Kidney epithelial cell (primary cell): Measurements from ENCODE around the gene FREM1. TPM values are rescaled to one million over a fixed set of nuclear protein-coding genes. Genes with fewer than 3 reads are reported as not detected.

Source experiments
- DNase-seq: peaks from one replicate; pipeline ENCODE4 v3.0.0-alpha.2; 2010; ENCODE audit warnings: low read depth
- H3K27me3 ChIP-seq: 2 replicates; pipeline ENCODE4 v1.6.0; 2011; ENCODE audit warnings: low read length; ENCODE audit not compliant: control insufficient read depth, insufficient read depth
- H3K36me3 ChIP-seq: 2 replicates; pipeline ENCODE4 v1.5.1; 2011; ENCODE audit warnings: low read length; ENCODE audit not compliant: control insufficient read depth, insufficient read depth
- H3K4me3 ChIP-seq: 2 replicates; pipeline ENCODE4 v1.5.1; 2011; ENCODE audit warnings: low read depth, mild to moderate bottlenecking, control low read depth, low read length
- CTCF ChIP-seq: IDR thresholded peaks from 2 replicates; pipeline ENCODE4 v1.5.1; 2011; ENCODE audit warnings: mild to moderate bottlenecking, moderate library complexity, low read length, control low read depth, inconsistent platforms; ENCODE audit not compliant: insufficient read depth, poor library complexity, severe bottlenecking
- total RNA-seq: library from RNA; depleted of rRNA; stranded (reverse); fragments of >200 nt; gene quantifications from 2 replicates; pipeline ENCODE4 v1.2.3, GENCODE V29; 2015

FREM1 gene
- total RNA-seq, 1 donor from 2014 or later: 1.0 TPM

- Histone ChIP-seq H3K27me3 (no peaks in the 10 kb centered on the region), H3K4me3 (no peak overlapping the region), H3K36me3 (no peaks in the 10 kb centered on the region)
- DNase-seq: no peak
- no peak for TF ChIP-seq CTCF
Measured at GRCh38 chr9:14824481-14824880, 85.7 kb downstream of the FREM1 start.

- Histone ChIP-seq H3K27me3 (no peaks in the 10 kb centered on the region), H3K36me3 (no peaks in the 10 kb centered on the region), H3K4me3 (no peak overlapping the region)
- DNase-seq: no peak
- TF ChIP-seq CTCF: no peak
Measured at GRCh38 chr9:14823800-14824199, 86.4 kb downstream of the FREM1 start.

GRCh38 chr9:14822666-14823065 lies 87.6 kb downstream of the FREM1 start:
- TF ChIP-seq CTCF: no peak
- Histone ChIP-seq H3K27me3 (no peaks in the 10 kb centered on the region), H3K36me3 (no peaks in the 10 kb centered on the region), H3K4me3 (no peak overlapping the region)
- DNase-seq: no peak

GRCh38 chr9:14819183-14819582 lies 91.0 kb downstream of the FREM1 start:
- Histone ChIP-seq H3K36me3 (no peaks in the 10 kb centered on the region), H3K4me3 (no peak overlapping the region), H3K27me3 (no peaks in the 10 kb centered on the region)
- no peak for DNase-seq
- no peak for TF ChIP-seq CTCF

- Histone ChIP-seq H3K36me3 (no peaks in the 10 kb centered on the region), H3K4me3 (no peak overlapping the region), H3K27me3 (no peaks in the 10 kb centered on the region)
- no peak for DNase-seq
- no peak for TF ChIP-seq CTCF
Measured at GRCh38 chr9:14814249-14814628, 96.0 kb downstream of the FREM1 start.

- Histone ChIP-seq H3K4me3 (no peak overlapping the region), H3K36me3 (no peaks in the 10 kb centered on the region), H3K27me3 (no peaks in the 10 kb centered on the region)
- TF ChIP-seq CTCF: no peak
- no peak for DNase-seq
Measured at GRCh38 chr9:14813336-14814248, 96.6 kb downstream of the FREM1 start.
